GM23338 (cell line): ENCODE measurements around the gene SERPINB6. TPM values are rescaled to one million over a fixed set of nuclear protein-coding genes. Genes with fewer than 3 reads are reported as not detected.

ENCODE experiments used
- ATAC-seq: fragments of 200-7000 bp; cut with Tn5 transposase; 3 replicates; pipeline ENCODE4 v1.9.1; 2020
- DNase-seq: peaks from one replicate; pipeline ENCODE4 v3.0.0-alpha.2; 2015; ENCODE audit warnings: low spot score
- H2AFZ ChIP-seq: fragments of 200-600 bp; sonication (generic); 2 replicates; pipeline ENCODE4 v1.8.0; 2016; ENCODE audit warnings: antibody characterized with exemption, mild to moderate bottlenecking, moderate library complexity
- H3F3A ChIP-seq: fragments of 200-600 bp; sonication (generic); replicated peaks from 2 replicates; pipeline ENCODE4 v1.8.0; 2017; ENCODE audit warnings: antibody characterized with exemption, mixed run types, low read depth
- H3K27ac ChIP-seq: fragments of 200-600 bp; sonication (generic); 2 replicates; pipeline ENCODE4 v1.6.1; 2016; ENCODE audit warnings: low read depth
- H3K27me3 ChIP-seq: fragments of 200-600 bp; sonication (generic); 2 replicates; pipeline ENCODE4 v1.8.0; 2016; ENCODE audit warnings: mild to moderate bottlenecking, mixed run types, moderate library complexity; ENCODE audit not compliant: insufficient read depth
- H3K36me3 ChIP-seq: fragments of 200-600 bp; sonication (generic); 2 replicates; pipeline ENCODE4 v1.8.0; 2016; ENCODE audit warnings: mild to moderate bottlenecking; ENCODE audit not compliant: insufficient read depth
- H3K4me1 ChIP-seq: fragments of 200-600 bp; sonication (generic); 2 replicates; pipeline ENCODE4 v1.8.0; 2016; ENCODE audit warnings: mild to moderate bottlenecking, moderate library complexity; ENCODE audit not compliant: insufficient read depth
- H3K4me2 ChIP-seq: fragments of 200-600 bp; sonication (generic); 2 replicates; pipeline ENCODE4 v1.7.1; 2017; ENCODE audit warnings: mixed run types
- H3K4me3 ChIP-seq: fragments of 200-600 bp; sonication (generic); 2 replicates; pipeline ENCODE4 v1.6.1; 2016; ENCODE audit warnings: mixed run types
- H3K79me2 ChIP-seq: fragments of 200-600 bp; sonication (generic); replicated peaks from 2 replicates; pipeline ENCODE4 v1.8.0; 2017; ENCODE audit warnings: mild to moderate bottlenecking; ENCODE audit not compliant: insufficient read depth
- H3K9me2 ChIP-seq: fragments of 200-600 bp; sonication (generic); 2 replicates; pipeline ENCODE4 v1.8.0; 2017; ENCODE audit not compliant: insufficient read depth
- H4K20me1 ChIP-seq: fragments of 200-600 bp; sonication (generic); replicated peaks from 2 replicates; pipeline ENCODE4 v1.8.0; 2017; ENCODE audit warnings: mild to moderate bottlenecking; ENCODE audit not compliant: insufficient read depth
- H3K27ac Mint-ChIP-seq: 2 replicates; pipeline ENCODE4 v1.8.0; 2020; ENCODE audit warnings: inconsistent platforms, mild to moderate bottlenecking, moderate library complexity, mixed read lengths
- H3K27me3 Mint-ChIP-seq: 3 replicates; pipeline ENCODE4 v1.8.0; 2022; ENCODE audit warnings: low read depth, mild to moderate bottlenecking, moderate library complexity, mixed read lengths, inconsistent platforms; ENCODE audit not compliant: insufficient read depth, poor library complexity
- H3K36me3 Mint-ChIP-seq: 3 replicates; pipeline ENCODE4 v1.8.0; 2021; ENCODE audit warnings: low read depth, mild to moderate bottlenecking, inconsistent platforms, moderate library complexity, mixed read lengths
- H3K4me1 Mint-ChIP-seq: 3 replicates; pipeline ENCODE4 v1.8.0; 2020; ENCODE audit warnings: mild to moderate bottlenecking, inconsistent platforms, mixed read lengths
- H3K4me3 Mint-ChIP-seq: 3 replicates; pipeline ENCODE4 v1.8.0; 2021; ENCODE audit warnings: moderate library complexity, mild to moderate bottlenecking, inconsistent platforms, mixed read lengths
- H3K9me3 Mint-ChIP-seq: 3 replicates; pipeline ENCODE4 v1.8.0; 2020; ENCODE audit warnings: moderate library complexity, mild to moderate bottlenecking, inconsistent platforms, mixed read lengths
- CREB1 ChIP-seq: fragments of 250-450 bp; sonication (Bioruptor Pico); IDR thresholded peaks from 2 replicates; pipeline ENCODE4 v1.5.0; 2020; ENCODE audit warnings: low read depth, mild to moderate bottlenecking, moderate library complexity
- CTCF ChIP-seq, 2 experiments: fragments of 200-600 bp in 1 of 2; sonication (generic) in 1 of 2; conservative IDR thresholded peaks; 2 replicates each; pipeline versions ENCODE4 v1.5.1 to v1.6.1; 2016 to 2017; ENCODE audit warnings: antibody characterized with exemption in 2 of 2, low read depth in 2 of 2, mild to moderate bottlenecking in 2 of 2, moderate library complexity in 1 of 2
- ETS1 ChIP-seq: IDR thresholded peaks from 2 replicates; pipeline ENCODE4 v1.6.1; 2016; ENCODE audit warnings: antibody characterized with exemption
- EZH2 ChIP-seq: fragments of 200-600 bp; sonication (generic); IDR thresholded peaks from one replicate; pipeline ENCODE4 v1.8.0; 2017; ENCODE audit warnings: antibody characterized with exemption, mild to moderate bottlenecking, low read depth; ENCODE audit not compliant: unreplicated experiment
- EZH2phosphoT487 ChIP-seq: fragments of 200-600 bp; sonication (generic); IDR thresholded peaks from one replicate; pipeline ENCODE4 v1.8.1; 2018; ENCODE audit warnings: antibody characterized with exemption; ENCODE audit not compliant: unreplicated experiment
- JUNB ChIP-seq: IDR thresholded peaks from one replicate; pipeline ENCODE4 v1.6.1; 2016; ENCODE audit warnings: antibody characterized with exemption; ENCODE audit not compliant: unreplicated experiment
- NANOG ChIP-seq: IDR thresholded peaks from 2 replicates; pipeline ENCODE4 v1.6.1; 2016; ENCODE audit warnings: antibody characterized with exemption, borderline replicate concordance
- POLR2AphosphoS5 ChIP-seq: IDR thresholded peaks from 2 replicates; pipeline ENCODE4 v1.6.1; 2016; ENCODE audit warnings: antibody characterized with exemption, low read depth
- REST ChIP-seq: IDR thresholded peaks from one replicate; pipeline ENCODE4 v1.6.1; 2018; ENCODE audit warnings: antibody characterized with exemption; ENCODE audit not compliant: unreplicated experiment
- STAT1 ChIP-seq: IDR thresholded peaks from one replicate; pipeline ENCODE4 v1.6.1; 2016; ENCODE audit warnings: antibody characterized with exemption; ENCODE audit not compliant: unreplicated experiment
- ZNF114 ChIP-seq: fragments of 250-450 bp; sonication (Bioruptor Pico); IDR thresholded peaks from 2 replicates; pipeline ENCODE4 v1.5.0; 2020; ENCODE audit warnings: mild to moderate bottlenecking, moderate library complexity
- ZNF331 ChIP-seq: fragments of 250-450 bp; sonication (Bioruptor Pico); IDR thresholded peaks from 2 replicates; pipeline ENCODE4 v1.5.0; 2020; ENCODE audit warnings: low read depth, mild to moderate bottlenecking, moderate library complexity
- ZNF462 ChIP-seq: fragments of 250-450 bp; sonication (Bioruptor Pico); IDR thresholded peaks from 2 replicates; pipeline ENCODE4 v1.5.0; 2020; ENCODE audit warnings: mild to moderate bottlenecking, moderate library complexity
- polyA plus RNA-seq: library from polyadenylated mRNA; unstranded; fragments of >200 nt; fragmentation: Nextera tagmentation; extraction: Ambion mirVana; gene quantifications from 2 replicates; pipeline ENCODE4 v1.2.1, GENCODE V29; 2016
- total RNA-seq: library from RNA; depleted of rRNA; stranded (reverse); fragments of >200 nt; shearing (Covaris generic); gene quantifications from 2 replicates; pipeline ENCODE4 v1.2.3, GENCODE V29; 2014

The SERPINB6 gene
- total and polyA plus RNA-seq, 2 experiments from 2014 or later, result 25.9 to 38.5 TPM

GRCh38 chr6:3011592-3011991 lies 40.2 kb upstream of the SERPINB6 start:
- Histone ChIP-seq H3K27ac (no peak overlapping the region), H3K4me1 (peaks cover 31% of the 10 kb centered on the region), H2AFZ (no peak overlapping the region), H3K9me2 (no peaks in the 10 kb centered on the region), H3K4me3 (no peak overlapping the region), H3F3A (0 out of 2 replicates have a peak, but pooled peaks cover 10% of the 10 kb centered on the region), H4K20me1 (0 out of 2 replicates have a peak, but pooled peaks cover 4% of the 10 kb centered on the region), H3K36me3 (peaks cover 44% of the 10 kb centered on the region), H3K79me2 (no peaks in the 10 kb centered on the region), H3K4me2 (no peak overlapping the region), H3K27me3 (no peaks in the 10 kb centered on the region)
- Mint-ChIP-seq H3K36me3 (peaks cover 95% of the 10 kb centered on the region), H3K9me3 (peaks cover 38% of the 10 kb centered on the region), H3K4me3 (no peak overlapping the region), H3K27me3 (peaks cover 19% of the 10 kb centered on the region), H3K4me1 (peaks cover 34% of the 10 kb centered on the region), H3K27ac (no peak overlapping the region)
- no peak for TF ChIP-seq ETS1
- TF ChIP-seq CREB1, result no peak
- TF ChIP-seq EZH2, result no peak
- no peak for TF ChIP-seq EZH2phosphoT487
- no peak for TF ChIP-seq STAT1
- TF ChIP-seq ZNF331 (CRISPR knock-in tag), result no peak
- no peak for TF ChIP-seq CTCF (conservative IDR thresholded peaks at IDR 0.05; ENCODE audit: low read depth in 2 of 2)
- no peak for TF ChIP-seq JUNB
- no peak for TF ChIP-seq REST
- no peak for TF ChIP-seq POLR2AphosphoS5
- no peak for TF ChIP-seq ZNF462 (CRISPR knock-in tag)
- TF ChIP-seq NANOG, result no peak
- TF ChIP-seq ZNF114, result no peak
- DNase-seq, result no peak
- no peak for ATAC-seq
